Measurements from ENCODE around the gene PSORS1C2. TPM values are rescaled to one million over a fixed set of nuclear protein-coding genes. Genes with fewer than 3 reads are reported as not detected.

PSORS1C2 gene
- total and polyA plus RNA-seq, 2 donors (not counting 3 experiments of a cell fraction or from before 2014, with no cell fraction given), result not detected

DNA sequence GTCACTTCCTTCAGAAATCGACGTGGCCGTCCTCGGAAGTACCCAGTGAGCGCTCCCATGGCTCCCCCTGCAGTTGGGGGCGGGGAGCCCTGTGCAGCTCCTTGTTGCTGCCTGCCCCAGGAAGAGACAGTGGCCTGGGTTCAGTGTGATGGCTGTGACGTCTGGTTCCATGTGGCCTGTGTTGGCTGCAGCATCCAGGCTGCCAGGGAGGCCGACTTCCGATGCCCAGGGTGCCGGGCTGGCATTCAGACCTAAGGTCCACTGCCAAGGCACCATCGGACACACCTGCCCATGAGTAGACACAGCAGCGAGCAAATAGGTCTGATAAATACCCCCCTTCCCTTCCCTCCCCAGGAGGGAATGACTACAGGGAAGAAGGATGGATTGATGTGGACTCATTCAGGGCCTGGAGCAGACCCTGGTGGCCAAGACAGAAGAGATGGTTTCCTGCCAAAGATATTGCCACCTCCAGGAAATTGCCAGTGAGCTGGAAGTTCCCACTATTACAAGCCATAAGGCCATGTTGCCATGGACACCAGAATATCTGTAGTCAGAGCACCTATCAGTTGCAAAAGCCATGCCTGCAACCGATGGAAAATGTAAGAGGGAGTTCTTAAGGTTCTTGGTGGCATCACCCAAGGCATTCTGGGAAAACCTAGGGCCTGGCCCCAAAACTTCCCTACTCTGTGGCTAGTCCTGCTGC is 23.7 kb upstream of the PSORS1C2 start:
- FAIRE-seq (no peak), DNase-seq (ENCODE audit: low read depth, low spot score) (no peak)
- TF ChIP-seq POLR2AphosphoS5 (IDR thresholded peaks at IDR 0.05; ENCODE audit: insufficient read depth, low read depth, low read length) (no peak), GATA2 (IDR thresholded peaks at IDR 0.05; ENCODE audit: insufficient read depth, insufficient read length, low read depth, low read length) (no peak), FOS (IDR thresholded peaks at IDR 0.05; ENCODE audit: borderline replicate concordance, insufficient read depth, low read length) (no peak), JUN (IDR thresholded peaks at IDR 0.05; ENCODE audit: borderline replicate concordance, insufficient read depth, insufficient read length, low read depth) (no peak), EZH2 (IDR thresholded peaks at IDR 0.05; ENCODE audit: borderline replicate concordance, low read depth, low read length, severe bottlenecking) (no peak), MYC (IDR thresholded peaks at IDR 0.05; ENCODE audit: low read depth, low read length) (no peak), POLR2A (IDR thresholded peaks at IDR 0.05; ENCODE audit: low read depth, low read length) (no peak)
- TF ChIP-seq, protein P1, sequence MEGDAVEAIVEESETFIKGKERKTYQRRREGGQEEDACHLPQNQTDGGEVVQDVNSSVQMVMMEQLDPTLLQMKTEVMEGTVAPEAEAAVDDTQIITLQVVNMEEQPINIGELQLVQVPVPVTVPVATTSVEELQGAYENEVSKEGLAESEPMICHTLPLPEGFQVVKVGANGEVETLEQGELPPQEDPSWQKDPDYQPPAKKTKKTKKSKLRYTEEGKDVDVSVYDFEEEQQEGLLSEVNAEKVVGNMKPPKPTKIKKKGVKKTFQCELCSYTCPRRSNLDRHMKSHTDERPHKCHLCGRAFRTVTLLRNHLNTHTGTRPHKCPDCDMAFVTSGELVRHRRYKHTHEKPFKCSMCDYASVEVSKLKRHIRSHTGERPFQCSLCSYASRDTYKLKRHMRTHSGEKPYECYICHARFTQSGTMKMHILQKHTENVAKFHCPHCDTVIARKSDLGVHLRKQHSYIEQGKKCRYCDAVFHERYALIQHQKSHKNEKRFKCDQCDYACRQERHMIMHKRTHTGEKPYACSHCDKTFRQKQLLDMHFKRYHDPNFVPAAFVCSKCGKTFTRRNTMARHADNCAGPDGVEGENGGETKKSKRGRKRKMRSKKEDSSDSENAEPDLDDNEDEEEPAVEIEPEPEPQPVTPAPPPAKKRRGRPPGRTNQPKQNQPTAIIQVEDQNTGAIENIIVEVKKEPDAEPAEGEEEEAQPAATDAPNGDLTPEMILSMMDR (IDR thresholded peaks at IDR 0.05; ENCODE audit: extremely low read depth in 1 of 2, insufficient read depth in 1 of 2, low read depth in 1 of 2, low read length in 2 of 2), result no peak
- TF ChIP-seq, protein P2, sequence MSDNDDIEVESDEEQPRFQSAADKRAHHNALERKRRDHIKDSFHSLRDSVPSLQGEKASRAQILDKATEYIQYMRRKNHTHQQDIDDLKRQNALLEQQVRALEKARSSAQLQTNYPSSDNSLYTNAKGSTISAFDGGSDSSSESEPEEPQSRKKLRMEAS (IDR thresholded peaks at IDR 0.05; ENCODE audit: insufficient read depth, insufficient read length), result no peak
- Histone ChIP-seq H3K4me3 (replicated peaks in 1 of 3; ENCODE audit: insufficient read depth in 1 of 3, low read depth in 1 of 3, low read length in 3 of 3) (no peak overlapping the region), H3K4me1 (ENCODE audit: control insufficient read depth, extremely low read depth, insufficient read depth, low read length) (peaks cover 12% of the 10 kb centered on the region), H4K20me1 (replicated peaks; ENCODE audit: control insufficient read depth, extremely low read depth, insufficient read depth, low read length) (no peaks in the 10 kb centered on the region), H3K4me2 (ENCODE audit: insufficient read depth, low read length) (no peak overlapping the region), H3K9me1 (replicated peaks; ENCODE audit: control insufficient read depth, extremely low read depth, insufficient read depth, low read length) (no peaks in the 10 kb centered on the region), H3K36me3 (ENCODE audit: control insufficient read depth in 2 of 2, extremely low read depth in 1 of 2, insufficient read depth in 2 of 2, low read length in 2 of 2) (no peaks in the 10 kb centered on the region), H3K27ac (ENCODE audit: insufficient read depth, low read depth, low read length) (no peak overlapping the region), H2AFZ (ENCODE audit: low read depth, low read length) (no peak overlapping the region), H3K79me2 (ENCODE audit: control insufficient read depth, insufficient read depth, low read length) (peaks cover 15% of the 10 kb centered on the region), H3K27me3 (ENCODE audit: control insufficient read depth in 2 of 2, insufficient read depth in 2 of 2, low read length in 2 of 2) (no peaks in the 10 kb centered on the region), H3K9ac (replicated peaks; ENCODE audit: extremely low read depth, insufficient read depth, low read length) (no peak overlapping the region), H3K9me3 (replicated peaks; ENCODE audit: control insufficient read depth, insufficient read depth, low read length) (no peaks in the 10 kb centered on the region)
- BruUV-seq (replicated peaks), result no TSS peak
- intact Hi-C loops (cut with micrococcal nuclease) (no loop called here), dilution Hi-C loops (cut with MboI; ENCODE audit: extremely low pct_ligation_motif_present, low sequenced_read_pairs) (no loop called here)
- ChIA-PET POLR2A (no interaction called here), CTCF (no interaction called here)
